ENCODE results near the gene ZMYM4.
A peak's percentile ranks its signal among the peaks of the same experiment; 100 is the strongest.
"Not testable (repeated sequence)": the region's sequence is repeated elsewhere in the genome, so short reads cannot be mapped to it uniquely, and the experiment has no call there.

The ZMYM4 gene

DNA sequence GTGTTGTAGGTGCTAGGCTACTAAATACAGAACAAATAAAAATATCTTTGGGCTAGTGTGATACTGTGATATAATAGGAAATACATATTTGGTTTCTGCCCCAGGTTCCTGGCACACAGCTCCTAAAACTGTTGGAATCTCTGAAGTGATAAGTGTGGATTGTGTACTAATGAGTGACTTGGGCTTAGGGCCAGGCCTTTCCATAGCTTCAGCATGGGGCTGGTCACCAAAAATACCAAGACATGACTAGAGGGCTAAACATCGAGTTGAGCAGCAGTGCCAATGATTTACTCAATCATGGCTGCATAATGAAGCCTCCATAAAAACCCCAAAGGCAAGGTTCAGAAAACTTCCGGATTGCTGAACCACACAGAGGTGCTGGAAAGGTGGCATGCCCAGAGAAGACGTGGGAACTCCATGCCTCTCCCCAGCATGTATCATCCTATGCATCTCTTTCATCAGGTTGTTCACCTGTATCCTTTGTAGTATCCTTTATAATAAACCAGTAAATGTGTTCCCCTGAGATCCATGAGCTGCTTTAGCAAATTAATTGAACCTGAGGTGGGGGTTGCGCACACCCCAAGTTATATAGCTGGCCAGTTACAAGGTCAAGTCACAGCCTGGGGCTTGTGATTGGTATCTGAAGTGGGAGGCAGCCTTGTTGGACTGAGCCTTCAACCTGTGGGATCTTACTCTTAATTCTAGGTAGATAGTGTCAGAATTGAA, 51.6 kb downstream of the ZMYM4 start:
- DNase-seq = no peak

DNA sequence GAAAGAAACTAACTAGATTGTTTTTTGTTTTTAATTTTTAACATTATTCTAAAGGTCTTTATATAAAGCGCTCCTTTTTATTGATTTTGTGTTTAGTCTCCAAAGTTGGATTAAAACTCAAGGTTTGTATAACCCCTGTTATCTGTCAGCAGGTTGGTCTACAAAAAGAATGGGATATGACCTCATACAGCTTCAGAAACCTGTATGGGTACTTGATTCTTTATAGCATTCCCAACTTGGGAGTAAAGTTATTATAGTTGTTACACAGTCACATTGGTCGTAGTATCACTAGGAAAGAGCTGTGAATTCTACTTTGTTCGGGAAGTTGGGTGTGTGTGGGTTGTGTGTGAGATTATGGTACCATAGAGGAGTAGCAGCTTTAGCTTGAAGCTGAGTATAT, 52.4 kb downstream of the ZMYM4 start:
- DNase-seq = no peak
- intact Hi-C loops (cut with DNase I) = no loop called here

More for the DNA sequence above, 51.6 kb downstream of the ZMYM4 start:
- intact Hi-C loops (cut with DNase I) = no loop called here

DNA sequence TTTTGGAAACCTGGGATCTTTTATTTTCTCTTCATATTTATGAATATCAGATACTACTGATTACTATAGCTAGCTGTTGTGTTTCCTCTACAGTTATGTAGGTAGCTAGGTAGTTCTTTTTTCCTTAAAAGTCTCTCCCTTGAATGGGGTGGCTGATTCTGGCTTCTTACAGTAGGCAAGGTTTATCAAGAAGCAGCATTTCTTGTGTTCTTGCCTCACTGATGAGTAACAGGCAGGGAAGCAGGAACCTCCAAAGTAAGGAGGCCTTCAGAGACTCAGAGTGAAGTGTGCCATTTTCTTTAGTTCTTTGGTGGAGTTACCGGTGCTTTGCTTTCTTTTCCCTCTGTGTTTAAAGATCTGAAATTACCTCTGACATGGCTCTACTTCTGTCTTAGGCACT, 56.0 kb downstream of the ZMYM4 start:
- DNase-seq = no peak
- intact Hi-C loops (cut with DNase I) = no loop called here

DNA sequence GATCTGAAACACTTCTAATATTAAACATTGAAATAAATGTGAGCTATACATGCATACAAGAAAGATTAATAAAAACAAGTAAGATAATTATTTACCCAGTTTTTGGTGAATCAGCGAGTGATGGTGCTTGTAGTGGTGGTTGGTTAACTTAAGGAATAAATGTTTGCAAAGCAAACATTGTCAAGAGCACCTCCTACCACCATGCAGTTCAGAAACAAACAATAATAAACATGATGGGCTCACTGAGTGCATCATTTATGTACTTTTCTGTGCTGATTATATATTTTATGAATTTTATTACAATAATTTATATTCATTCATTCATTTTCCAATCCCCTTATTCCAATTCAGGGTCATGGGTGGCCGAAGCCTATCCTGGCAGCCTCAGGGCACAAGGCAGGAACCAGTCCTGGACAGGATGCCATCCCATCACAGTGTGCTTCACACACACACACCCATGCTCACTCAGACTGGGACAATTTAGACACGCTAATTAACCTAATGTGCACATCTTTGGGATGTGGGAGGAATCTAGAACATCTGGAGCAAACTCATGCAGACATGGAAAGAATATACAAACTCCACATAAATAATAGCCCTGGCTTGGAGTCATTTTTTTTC, 57.8 kb downstream of the ZMYM4 start:
- no peak for DNase-seq

DNA sequence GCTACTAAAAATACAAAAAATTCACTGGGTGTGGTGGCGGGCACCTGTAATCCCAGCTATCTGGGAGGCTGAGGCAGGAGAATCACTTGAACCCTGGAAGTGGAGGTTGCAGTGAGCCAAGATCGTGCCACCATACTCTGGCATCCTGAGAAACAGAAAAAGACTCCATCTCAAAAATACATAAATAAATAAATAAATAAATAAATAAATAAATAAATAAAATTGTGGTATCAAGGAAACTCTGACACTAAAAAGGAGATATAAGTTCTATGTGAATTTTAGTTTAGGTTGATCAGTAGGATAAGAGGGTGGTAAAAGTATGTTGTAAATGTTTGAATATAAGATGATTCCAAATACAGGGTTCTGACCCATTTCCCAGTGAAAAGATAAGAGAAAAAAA, 63.1 kb downstream of the ZMYM4 start:
- intact Hi-C loops (cut with DNase I); DNase-seq: not testable (repeated sequence)

More for the DNA sequence above, 57.8 kb downstream of the ZMYM4 start:
- intact Hi-C loops (cut with DNase I) = no loop called here

DNA sequence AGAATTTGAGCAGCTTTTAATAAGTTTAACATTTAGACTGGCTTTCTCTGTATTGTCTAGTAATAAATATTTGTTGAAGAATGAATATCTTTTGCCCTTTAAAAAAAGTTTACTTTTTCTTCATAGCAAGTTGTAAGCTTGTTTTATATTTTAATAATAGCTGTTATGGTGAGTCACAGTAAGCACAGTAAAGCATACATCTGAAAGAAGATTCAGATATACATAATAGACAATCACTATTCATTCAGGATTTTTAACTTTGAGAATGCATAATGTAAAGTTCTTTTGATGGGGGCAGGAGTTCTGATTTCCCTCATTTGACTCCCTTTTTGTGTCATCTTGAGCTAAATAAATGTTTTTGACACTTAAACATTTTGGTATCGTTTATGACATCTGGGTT, 66.0 kb downstream of the ZMYM4 start:
- intact Hi-C loops (cut with DNase I) = no loop called here

DNA sequence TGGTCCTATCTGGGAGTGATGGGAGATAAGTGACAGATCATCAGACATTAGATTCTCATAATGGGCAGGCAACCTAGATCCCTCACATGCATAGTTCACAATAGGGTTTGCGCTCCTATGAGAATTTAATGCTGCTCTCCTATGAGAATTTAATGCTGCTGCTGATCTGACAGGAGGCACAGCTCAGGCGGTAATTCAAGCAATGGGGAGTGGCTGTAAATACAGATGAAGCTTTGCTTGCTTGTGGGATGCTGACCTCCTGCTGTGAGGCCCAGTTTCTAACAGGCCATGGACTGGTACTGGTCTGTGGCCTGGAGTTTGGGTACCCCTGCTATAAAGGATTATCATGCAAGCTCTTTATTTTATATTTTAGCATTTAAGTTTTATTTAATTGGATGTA, 72.0 kb downstream of the ZMYM4 start:
- intact Hi-C loops (cut with DNase I) = no loop called here
- no peak for DNase-seq

More for the DNA sequence above, 66.0 kb downstream of the ZMYM4 start:
- no peak for DNase-seq

DNA sequence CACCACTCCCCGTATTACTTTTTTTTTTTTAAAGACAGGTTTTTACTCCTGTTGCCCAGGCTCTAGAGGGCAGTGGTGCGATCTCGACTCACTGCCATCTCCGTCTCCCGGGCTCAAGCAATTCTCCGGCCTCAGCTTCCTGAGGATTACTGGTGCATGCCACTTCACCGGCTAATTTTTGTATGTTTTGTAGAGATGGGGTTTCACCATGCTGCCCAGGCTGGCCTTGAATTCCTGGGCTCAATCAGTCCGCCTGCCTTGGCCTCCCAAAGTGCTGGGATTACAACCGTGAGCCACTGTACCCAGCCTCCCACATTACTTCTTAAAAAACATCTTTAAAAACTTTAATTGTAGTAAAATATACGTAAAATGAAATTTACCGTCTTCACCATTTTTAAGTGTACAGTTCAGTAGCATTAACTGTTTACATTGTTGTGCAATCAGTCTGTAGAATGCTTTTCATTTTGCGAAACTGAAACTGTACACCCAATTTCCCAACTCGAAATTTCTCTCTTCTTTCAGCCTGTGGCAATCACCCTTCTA, 77.0 kb downstream of the ZMYM4 start:
- no peak for DNase-seq
- intact Hi-C loops (cut with DNase I) = no loop called here

DNA sequence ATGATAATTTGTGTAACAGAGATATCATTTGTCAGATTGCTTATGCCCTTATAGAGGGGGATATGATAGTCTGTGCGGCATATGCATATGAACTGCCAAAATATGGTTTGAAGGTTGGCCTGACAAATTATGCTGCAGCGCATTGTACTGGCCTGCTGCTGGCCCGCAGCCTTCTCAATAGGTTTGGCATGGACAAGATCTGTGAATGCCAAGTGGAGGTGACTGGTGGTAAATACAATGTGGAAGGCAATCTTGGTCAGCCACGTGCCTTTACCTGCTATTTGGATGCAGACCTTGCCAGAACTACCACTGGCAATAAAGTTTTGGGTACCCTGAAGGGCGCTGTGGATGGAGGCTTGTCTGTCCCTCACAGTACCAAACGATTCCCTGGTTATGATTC, 82.4 kb downstream of the ZMYM4 start:
- no peak for DNase-seq
- intact Hi-C loops (cut with DNase I) = no loop called here

DNA sequence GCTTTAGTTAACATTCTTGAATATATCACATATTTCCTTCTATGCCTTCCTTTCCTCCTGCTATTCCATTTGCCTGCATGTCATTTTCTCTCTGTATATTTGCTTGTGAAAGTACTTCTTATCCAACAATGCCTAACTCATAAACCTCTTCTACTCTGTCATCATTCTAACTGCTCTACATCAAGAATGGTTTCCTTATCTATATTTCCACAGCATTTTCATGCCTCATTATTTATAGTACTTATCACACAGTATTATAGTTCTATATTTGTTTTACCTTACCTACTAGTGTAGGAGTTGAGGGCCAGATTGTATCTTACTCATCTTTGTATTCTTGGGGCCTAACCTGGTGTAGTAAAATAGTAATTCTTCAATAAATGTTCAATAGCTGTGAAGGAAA, 91.5 kb downstream of the ZMYM4 start:
- DNase-seq = no peak
- intact Hi-C loops (cut with DNase I) = no loop called here

DNA sequence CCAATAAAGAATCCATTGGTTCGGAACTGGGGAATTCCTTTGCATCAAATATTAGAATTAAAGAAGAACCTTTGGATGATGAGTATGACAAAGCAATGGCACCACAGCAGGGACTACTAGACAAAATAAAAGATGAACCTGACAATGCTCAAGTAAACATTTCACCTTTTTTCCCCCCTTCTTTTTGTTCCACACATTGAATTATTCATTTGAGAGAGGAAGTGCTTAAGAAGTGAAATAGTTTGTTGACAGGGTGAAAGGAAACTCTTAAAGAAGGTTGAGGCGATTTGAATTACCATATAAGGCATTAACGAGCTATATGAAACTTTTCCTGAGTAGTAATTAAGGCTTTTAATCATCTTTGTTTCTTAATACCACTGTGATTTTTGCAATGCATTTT, 93.1 kb downstream of the ZMYM4 start:
- intact Hi-C loops (cut with DNase I) = no loop called here
- no peak for DNase-seq

DNA sequence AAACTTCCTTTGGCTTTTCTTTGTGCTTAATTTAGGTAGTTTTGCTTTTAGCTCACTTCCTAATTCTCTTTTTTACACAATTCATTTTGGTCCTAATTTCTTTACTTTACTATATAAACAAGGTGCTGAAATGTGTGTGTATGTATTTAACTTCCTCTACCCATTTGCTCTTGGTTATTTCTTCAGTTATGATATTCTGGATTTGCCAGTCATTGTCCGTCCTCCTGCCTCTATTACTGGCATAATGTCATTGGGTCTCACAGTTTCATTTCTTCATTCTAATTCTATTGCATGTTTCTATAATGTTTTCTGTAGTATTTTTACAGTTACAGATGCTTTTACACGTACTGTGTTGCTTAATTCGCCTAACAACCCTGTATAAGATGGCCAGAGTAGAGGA, 96.2 kb downstream of the ZMYM4 start:
- intact Hi-C loops (cut with DNase I) = no loop called here
- no peak for DNase-seq

DNA sequence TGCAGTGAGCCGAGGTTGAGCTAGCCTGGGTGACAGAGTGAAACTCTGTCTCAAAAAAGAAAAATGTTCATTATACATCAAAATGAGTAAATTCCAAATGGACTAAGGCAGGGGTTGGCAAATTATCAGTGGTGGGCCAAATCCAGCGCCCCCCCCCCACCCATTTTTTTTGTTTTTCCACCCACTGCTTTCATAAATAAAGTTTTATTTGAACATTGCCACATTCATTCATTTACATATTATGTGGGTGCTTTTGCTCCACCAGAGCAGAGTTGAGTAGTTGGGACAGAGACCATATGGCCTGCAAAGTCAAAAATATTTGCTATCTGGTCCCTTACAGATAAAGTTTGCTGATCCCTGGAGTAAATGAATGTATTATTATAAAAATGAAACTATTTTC, 99.4 kb downstream of the ZMYM4 start:
- DNase-seq = no peak
- intact Hi-C loops (cut with DNase I) = no loop called here

DNA sequence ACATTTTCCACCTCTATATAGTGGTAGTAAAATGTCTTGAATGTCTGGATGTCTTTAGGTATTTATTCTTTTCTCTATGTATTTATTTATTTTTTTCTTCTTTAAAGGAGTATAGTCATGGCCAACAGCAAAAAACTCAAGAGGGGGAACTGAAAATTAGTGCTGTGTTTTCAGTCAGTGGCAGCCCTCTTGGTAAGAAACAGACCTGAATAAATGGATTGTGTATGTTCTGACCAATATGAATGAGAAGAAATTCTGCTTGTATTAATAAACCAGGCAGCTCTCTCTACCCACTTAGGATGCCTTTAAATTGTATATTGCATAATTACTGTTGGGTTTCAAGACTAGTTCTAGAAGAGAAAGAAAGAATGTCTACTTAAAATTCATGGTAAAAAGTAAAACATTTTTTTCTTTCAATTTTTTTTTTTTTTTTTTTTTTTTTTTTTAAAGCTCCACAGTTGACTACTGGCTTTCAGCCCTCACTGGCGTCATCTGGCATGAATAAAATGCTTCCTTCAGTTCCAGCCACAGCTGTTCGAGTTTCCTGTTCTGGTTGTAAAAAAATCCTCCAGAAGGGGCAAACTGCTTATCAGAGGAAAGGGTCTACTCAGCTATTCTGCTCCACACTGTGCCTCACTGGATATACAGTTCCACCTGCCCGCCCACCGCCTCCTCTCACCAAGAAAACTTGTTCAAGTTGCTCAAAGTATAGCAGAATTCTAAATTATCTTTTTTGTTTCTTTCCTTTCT, 101.6 kb downstream of the ZMYM4 start:
- peak in 8 of 10 donors; percentile 14 to 83 (median 48) for DNase-seq
- intact Hi-C loops (cut with DNase I) = no loop called here

DNA sequence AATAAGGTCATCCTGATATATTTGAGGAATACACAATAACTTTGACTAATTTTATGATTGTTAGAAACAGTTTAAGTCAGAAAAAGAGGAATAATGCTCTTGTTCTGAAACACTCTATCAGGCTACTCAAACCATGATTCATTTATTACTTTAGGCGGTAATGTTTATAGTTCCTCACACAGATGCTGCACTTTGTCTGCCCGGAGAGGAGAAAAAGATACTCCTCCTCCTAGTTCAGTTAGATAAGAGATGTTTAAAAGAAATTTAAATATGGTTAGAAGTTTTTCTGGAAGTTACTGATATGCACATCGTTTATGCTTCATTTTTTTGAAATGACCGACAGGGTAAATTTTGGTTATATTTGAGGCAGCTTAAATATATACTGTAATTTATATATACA, 103.0 kb downstream of the ZMYM4 start:
- intact Hi-C loops (cut with DNase I) = no loop called here
- no peak for DNase-seq

DNA sequence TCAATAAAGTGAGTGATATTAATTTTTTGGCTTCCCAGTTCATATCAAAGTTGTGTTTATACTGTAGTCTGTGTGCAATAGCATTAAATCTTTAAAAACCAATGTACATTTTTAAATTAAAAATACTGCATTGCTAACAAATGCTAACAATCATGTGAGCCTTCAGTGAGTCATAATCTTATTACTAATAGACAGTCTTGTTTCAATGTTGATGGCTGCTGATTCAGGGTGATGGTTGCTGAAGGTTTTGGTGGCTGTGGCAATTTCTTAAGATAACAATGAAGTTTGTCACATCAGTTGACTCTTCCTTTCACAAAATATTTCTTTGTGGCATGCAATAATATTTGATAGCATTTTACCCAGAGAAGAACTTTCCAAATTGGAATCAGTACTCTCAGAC, 109.0 kb downstream of the ZMYM4 start:
- no peak for DNase-seq
- intact Hi-C loops (cut with DNase I) = no loop called here

DNA sequence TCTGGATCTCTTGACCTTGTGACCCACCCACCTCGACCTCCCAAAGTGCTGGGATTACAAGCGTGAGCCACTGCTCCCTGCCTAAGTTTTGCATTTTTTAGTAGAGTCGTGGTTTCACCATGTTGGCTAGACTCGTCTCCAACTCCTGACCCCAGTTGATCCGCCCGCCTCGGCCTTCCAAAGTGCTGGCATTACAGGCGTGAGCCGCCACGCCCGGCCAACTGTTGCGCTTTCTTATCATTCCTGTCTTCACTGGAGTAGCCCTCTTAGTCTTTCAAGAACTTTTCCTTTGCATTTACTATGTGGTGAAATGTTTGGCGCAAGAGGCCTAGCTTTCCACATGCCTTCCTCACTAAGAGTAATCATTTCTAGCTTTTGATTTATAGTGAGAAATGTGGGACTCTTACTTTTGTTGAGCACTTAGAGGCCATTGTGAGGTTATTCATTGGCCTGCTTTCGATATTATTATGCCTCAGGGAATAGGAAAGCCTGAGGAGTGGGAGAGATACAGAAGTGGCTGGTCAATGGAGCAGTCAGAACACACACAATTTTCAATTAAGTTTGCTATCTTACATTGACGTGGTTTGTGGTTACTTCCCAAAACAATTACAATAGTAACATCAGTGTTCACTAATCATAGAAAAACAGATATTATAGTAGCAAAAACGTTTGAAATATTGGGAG, 111.0 kb downstream of the ZMYM4 start:
- peak in 1 of 10 donors; percentile 66 for DNase-seq
- intact Hi-C loops (cut with DNase I) = no loop called here

DNA sequence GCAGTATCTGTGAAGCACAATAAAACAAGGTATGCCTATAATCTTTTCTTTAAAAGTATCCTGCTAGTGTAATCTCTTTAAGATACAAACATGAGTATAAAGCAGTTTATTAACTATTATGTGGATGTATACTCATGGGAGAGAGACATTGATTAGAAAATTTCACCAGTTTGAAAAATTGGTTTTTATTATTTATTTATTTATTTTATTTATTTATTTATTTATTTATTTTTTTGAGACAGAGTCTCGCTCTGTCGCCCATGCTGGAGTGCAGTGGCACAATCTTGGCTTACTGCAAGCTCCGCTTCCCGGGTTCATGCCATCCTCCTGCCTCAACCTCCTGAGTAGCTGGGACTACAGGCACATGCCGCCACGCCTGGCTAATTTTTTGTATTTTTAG, 111.6 kb downstream of the ZMYM4 start:
- intact Hi-C loops (cut with DNase I); DNase-seq: not testable (repeated sequence)

DNA sequence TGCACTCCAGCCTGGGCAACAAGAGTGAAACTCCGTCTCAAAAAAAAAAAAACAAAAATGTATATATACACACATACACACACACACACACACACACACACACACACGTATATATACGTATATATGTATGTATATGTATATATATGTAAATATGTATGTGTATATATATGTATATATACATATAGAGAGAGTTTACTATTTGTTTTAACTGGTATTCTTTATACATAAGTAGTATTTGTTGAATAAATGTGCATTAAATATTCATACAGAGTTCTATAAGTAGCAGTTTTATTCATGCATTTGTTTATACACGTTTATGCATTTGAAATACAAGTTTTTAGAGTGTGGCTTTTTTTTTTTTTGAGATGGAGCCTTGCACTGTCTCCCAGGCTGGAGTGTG, 113.6 kb downstream of the ZMYM4 start:
- intact Hi-C loops (cut with DNase I) = no loop called here

DNA sequence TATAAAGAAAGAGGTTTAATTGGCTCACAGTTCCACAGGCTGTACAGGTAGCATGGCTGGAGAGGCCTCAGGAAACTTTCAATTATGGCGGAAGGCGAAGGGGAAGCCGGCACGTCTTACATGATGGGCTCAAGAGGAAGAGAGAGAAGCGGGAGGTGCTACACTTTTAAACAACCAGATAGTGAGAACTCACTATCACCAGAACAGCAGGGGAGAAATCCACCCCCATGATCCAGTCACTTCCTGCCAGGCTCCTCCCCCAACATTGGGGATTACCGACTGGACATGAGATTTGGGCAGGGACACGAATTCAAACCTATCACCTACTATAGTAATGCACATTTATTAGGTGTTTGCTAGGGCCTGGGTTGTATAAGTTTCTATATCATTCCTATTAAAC, 117.8 kb downstream of the ZMYM4 start:
- intact Hi-C loops (cut with DNase I) = no loop called here
- no peak for DNase-seq

More for the DNA sequence above, 113.6 kb downstream of the ZMYM4 start:
- DNase-seq = no peak

DNA sequence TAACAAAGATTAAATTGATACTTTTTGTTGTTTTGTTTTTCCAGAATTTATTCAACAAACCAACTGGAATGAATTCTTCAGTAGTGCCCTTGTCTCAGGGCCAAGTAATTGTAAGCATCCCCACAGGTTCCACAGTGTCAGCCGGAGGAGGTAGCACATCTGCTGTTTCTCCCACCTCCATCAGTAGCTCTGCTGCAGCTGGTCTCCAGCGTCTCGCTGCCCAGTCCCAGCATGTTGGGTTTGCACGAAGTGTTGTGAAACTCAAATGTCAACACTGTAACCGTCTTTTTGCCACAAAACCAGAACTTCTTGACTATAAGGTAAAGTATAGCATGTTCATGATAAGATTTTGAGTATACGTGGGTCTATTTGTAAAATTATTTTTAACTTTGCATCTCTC, 118.5 kb downstream of the ZMYM4 start:
- intact Hi-C loops (cut with DNase I) = no loop called here
- no peak for DNase-seq

All from posterior cingulate gyrus (tissue), 11 donors.